ENCODE measurements around the gene CIB1. TPM values are rescaled to one million over a fixed set of nuclear protein-coding genes. Genes with fewer than 3 reads are reported as not detected.
A peak's percentile ranks its signal among the peaks of the same experiment; 100 is the strongest.

Gene CIB1
- total and polyA plus RNA-seq, 10 of the 15 experiments (the other 5 are each of a cell fraction or from before 2014, with no cell fraction given), result 10.8 to 155 (median 81.9) TPM

- ChIA-PET RAD21 (ENCODE audit: unreplicated experiment) (interaction anchor here (2.1 kb wide), 1 partner anchor 9 kb away, joined by 5 read pairs; no protein-coding TSS in a partner anchor), SMC1A (ENCODE audit: uncharacterized antibody, unreplicated experiment) (interaction anchor here (0.7 to 4.5 kb wide), 8 partner anchors 8 to 125 kb away, joined by 3 to 24 read pairs (median 12); no protein-coding TSS in a partner anchor), CTCF (interaction anchor here (1.0 to 4.8 kb wide), 5 partner anchors 8 to 87 kb away, joined by 3 to 38 read pairs (median 5); no protein-coding TSS in a partner anchor), POLR2A (interaction anchor here (0.8 to 4.9 kb wide), 3 partner anchors 28 to 68 kb away, joined by 3 to 31 read pairs (median 5); partner anchors contain the start of gene SEMA4B)
- Histone ChIP-seq H3K27me3 (replicated peaks in 1 of 2; ENCODE audit: control insufficient read depth in 2 of 2, insufficient read depth in 2 of 2, low read length in 1 of 2) (no peaks in the 10 kb centered on the region), H3K36me3 (ENCODE audit: control insufficient read depth in 2 of 2, insufficient read depth in 2 of 2, low read length in 1 of 2) (peaks cover 16 to 19% of the 10 kb centered on the region in 2 experiments; a peak in 3 of 4 replicates), H3K9me3 (replicated peaks; ENCODE audit: control insufficient read depth, insufficient read depth, low read length) (no peaks in the 10 kb centered on the region), H3K27ac (ENCODE audit: control insufficient read depth, insufficient read depth) (no peak overlapping the region), H3K4me2 (ENCODE audit: control insufficient read depth, insufficient read depth) (peak overlapping the region; percentile 38; the same call in 1 of the 2 replicates), H2AFZ (ENCODE audit: control insufficient read depth, low read depth, low read length) (no peak overlapping the region), H3K4me3 (no peak overlapping the region), H3K79me2 (ENCODE audit: control insufficient read depth, insufficient read depth, low read length) (peaks cover 19% of the 10 kb centered on the region), H4K20me1 (ENCODE audit: control insufficient read depth, insufficient read depth) (no peaks in the 10 kb centered on the region), H3K9ac (ENCODE audit: control insufficient read depth, insufficient read depth, low read length) (no peak overlapping the region), H3K4me1 (ENCODE audit: control insufficient read depth, insufficient read depth, low read length) (peaks cover 28% of the 10 kb centered on the region)
- WGBS (ENCODE audit: insufficient coverage, insufficient replicate concordance, low lambda C conversion rate, missing lambda C conversion rate), result 99% methylated on average over 12 of the region's 12 CpGs
- intact Hi-C loops (cut with micrococcal nuclease; ENCODE audit: unreplicated experiment), result loop anchor here (5.0 kb wide), 5 partner anchors 38 to 432 kb away; partner anchors contain the start of gene AP3S2
- BruUV-seq (replicated peaks), result no TSS peak
- FAIRE-seq, result no peak
- TF ChIP-seq ZNF592 (IDR thresholded peaks at IDR 0.05), result no peak
- peak; percentile 31; the same call in 1 of the 2 replicates for TF ChIP-seq POLR2A (IDR thresholded peaks at IDR 0.05; ENCODE audit: low read depth, low read length)
- in situ Hi-C loops (cut with MboI), result no loop called here
- ATAC-seq, result no peak
- no peak for DNase-seq (ENCODE audit: low read depth, low spot score)
These were observed 3.7 kb downstream of the CIB1 start for GRCh38 chr15:90230071-90230494.
